GM10266 (cell line): ENCODE measurements around the gene IFITM10.

Source experiments
- DNase-seq: peaks from one replicate; pipeline ENCODE4 v3.0.0; 2012; ENCODE audit errors: extremely low spot score
- CTCF ChIP-seq: IDR thresholded peaks from 2 replicates; pipeline ENCODE4 v1.5.1; 2012; ENCODE audit warnings: mild to moderate bottlenecking, low read depth; ENCODE audit not compliant: control insufficient read depth, insufficient read depth; ENCODE audit errors: missing control alignments

Gene IFITM10

GRCh38 chr11:1760351-1761109, 10.1 kb upstream of the IFITM10 start:
- DNase-seq, result no peak
- no peak for TF ChIP-seq CTCF

DNA sequence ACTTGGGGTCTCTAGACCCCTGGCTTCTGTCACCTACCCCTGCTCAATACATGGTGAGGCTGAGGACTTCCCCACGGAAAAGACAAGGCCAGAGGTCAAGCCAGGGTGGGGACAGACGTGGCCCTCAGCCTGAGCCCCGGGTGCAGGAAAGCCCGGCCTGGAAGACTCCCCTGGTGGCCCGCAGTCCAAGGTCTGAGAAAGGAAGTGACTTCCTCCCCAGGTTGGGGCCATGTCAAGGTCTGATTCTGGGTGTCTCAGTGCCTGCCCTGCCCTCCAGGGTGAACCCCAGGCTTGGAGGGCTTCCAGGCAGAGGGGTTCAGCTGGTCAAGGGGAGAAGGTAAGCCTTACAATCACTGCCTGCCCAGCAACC, 9.4 kb upstream of the IFITM10 start:
- no peak for DNase-seq
- TF ChIP-seq CTCF, result no peak

GRCh38 chr11:1759151-1759850, 8.9 kb upstream of the IFITM10 start:
- TF ChIP-seq CTCF, result no peak

DNA sequence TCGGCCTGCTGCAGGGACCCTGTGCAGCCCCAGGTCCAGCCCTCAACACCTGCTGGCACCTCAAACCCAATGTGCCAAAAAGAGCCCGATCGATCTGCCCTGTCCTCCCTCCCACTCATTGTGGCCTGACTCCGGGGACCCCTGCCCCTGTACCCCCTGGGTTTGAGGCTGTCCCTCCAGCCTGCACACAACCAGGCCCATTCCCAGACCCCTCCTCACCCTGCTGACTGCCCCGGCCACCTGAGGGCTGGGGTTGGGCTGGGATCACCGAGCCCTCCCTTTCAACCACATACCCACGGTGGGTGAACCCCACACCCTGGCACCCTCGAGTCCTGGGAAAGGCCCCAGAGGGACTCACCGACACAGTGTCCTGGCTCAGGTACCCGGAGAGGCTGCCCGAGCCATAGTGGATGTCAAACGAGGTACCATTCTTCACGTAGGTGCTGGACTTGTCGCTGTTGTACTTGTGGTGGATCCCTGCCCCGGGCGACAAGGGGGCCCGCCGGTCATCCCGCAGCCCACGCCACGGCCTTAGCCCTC, 8.3 kb upstream of the IFITM10 start:
- no peak for DNase-seq
- no peak for TF ChIP-seq CTCF

More at GRCh38 chr11:1759151-1759850, 8.9 kb upstream of the IFITM10 start:
- no peak for DNase-seq

- DNase-seq, result no peak
- no peak for TF ChIP-seq CTCF
Observed at GRCh38 chr11:1757861-1758610, 7.6 kb upstream of the IFITM10 start.

- DNase-seq, result no peak
- TF ChIP-seq CTCF, result no peak
Observed at GRCh38 chr11:1756791-1757771, 6.7 kb upstream of the IFITM10 start.
